Stimulated activated naive B cell treated with anti-CD40 and anti-IgM and Interleukin-4, amounts not matched to agents 10 μg/mL and 1 μg/mL and 100 μg/mL, for 72 hours (primary cell): Measurements from ENCODE around the gene CAPNS1.
A peak's percentile ranks its signal among the peaks of the same experiment; 100 is the strongest.

Source experiments
- ATAC-seq, 2 donors: fragments of 150-1000 bp; cut with Tn5 transposase; replicated peaks; 2 replicates each; pipeline ENCODE4 v1.10.0; 2021; ENCODE audit warnings: moderate library complexity in 1 of 2
- DNase-seq: peaks from one replicate; pipeline ENCODE4 v3.0.0; 2021
- H3K27ac Mint-ChIP-seq: one replicate; pipeline ENCODE4 v1.8.0; 2022; ENCODE audit warnings: mild to moderate bottlenecking, mixed read lengths
- H3K27me3 Mint-ChIP-seq, 2 donors: one replicate each; pipeline ENCODE4 v1.8.0; 2022; ENCODE audit warnings: mixed read lengths in 2 of 2
- H3K36me3 Mint-ChIP-seq, 2 donors: one replicate each; pipeline ENCODE4 v1.8.0; 2022; ENCODE audit warnings: mixed read lengths in 2 of 2, mild to moderate bottlenecking in 1 of 2
- H3K4me1 Mint-ChIP-seq, 2 donors: one replicate each; pipeline ENCODE4 v1.8.0; 2022; ENCODE audit warnings: mixed read lengths in 2 of 2, mild to moderate bottlenecking in 1 of 2
- H3K4me3 Mint-ChIP-seq, 2 donors: one replicate each; pipeline ENCODE4 v1.8.0; 2022; ENCODE audit warnings: mild to moderate bottlenecking in 2 of 2, mixed read lengths in 2 of 2, moderate library complexity in 1 of 2
- H3K9me3 Mint-ChIP-seq, 2 donors: one replicate each; pipeline ENCODE4 v1.8.0; 2022; ENCODE audit warnings: mixed read lengths in 2 of 2, mild to moderate bottlenecking in 1 of 2

CAPNS1 gene

DNA sequence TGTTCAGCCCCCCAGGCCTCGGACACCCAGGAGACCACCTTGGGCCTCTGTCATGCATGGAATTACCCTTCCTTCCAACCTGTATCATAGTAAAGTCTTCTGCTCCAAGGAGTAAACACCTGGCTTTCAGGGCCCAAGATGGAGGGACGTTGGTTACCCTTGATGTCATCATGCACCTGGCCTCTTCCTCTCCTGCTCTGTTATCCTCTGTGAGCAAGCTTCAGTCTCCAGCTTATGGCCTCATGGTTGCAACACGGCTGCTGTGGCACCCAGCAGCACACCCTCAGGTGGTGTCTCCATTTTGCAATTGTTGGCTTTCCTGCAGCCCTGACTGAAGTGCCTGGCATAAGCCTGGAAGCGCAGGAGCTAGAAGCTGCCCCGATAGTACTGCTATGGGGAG lies 32.9 kb upstream of the CAPNS1 start:
- Mint-ChIP-seq H3K9me3 (no peaks in the 10 kb centered on the region), H3K36me3 (peaks cover 12 to 44% of the 10 kb centered on the region in 2 donors), H3K27ac (no peak overlapping the region), H3K27me3 (no peaks in the 10 kb centered on the region), H3K4me3 (no peak overlapping the region), H3K4me1 (peaks cover 0 to 3% of the 10 kb centered on the region in 2 donors)
- ATAC-seq (no peak), DNase-seq (no peak)

DNA sequence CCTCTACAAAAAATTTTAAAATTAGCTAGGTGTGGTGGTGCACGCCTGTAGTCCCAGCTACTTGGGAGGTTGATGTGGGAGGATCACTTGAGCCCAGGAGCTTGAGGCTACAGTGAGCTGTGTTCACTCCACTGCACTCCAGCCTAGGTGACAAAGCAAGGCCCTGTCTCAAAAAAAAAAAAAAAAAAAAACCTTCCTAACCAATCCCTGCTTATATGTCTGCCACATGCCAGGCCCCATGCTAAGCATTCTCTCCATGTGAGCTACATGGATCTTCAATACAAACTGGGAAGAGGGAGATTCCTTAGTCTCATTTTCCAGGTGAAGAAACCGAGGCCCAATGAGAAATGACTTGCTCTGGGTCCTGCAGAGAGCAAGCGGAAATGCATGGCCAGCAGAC lies 31.2 kb upstream of the CAPNS1 start:
- ATAC-seq (no peak), DNase-seq (no peak)
- peaks cover 13 to 44% of the 10 kb centered on the region in 2 donors for H3K36me3 Mint-ChIP-seq
- H3K9me3 Mint-ChIP-seq = no peaks in the 10 kb centered on the region
- no peak overlapping the region for H3K4me3 Mint-ChIP-seq
- H3K27me3 Mint-ChIP-seq = no peaks in the 10 kb centered on the region
- peaks cover 10 to 11% of the 10 kb centered on the region in 2 donors for H3K4me1 Mint-ChIP-seq
- H3K27ac Mint-ChIP-seq = no peak overlapping the region

DNA sequence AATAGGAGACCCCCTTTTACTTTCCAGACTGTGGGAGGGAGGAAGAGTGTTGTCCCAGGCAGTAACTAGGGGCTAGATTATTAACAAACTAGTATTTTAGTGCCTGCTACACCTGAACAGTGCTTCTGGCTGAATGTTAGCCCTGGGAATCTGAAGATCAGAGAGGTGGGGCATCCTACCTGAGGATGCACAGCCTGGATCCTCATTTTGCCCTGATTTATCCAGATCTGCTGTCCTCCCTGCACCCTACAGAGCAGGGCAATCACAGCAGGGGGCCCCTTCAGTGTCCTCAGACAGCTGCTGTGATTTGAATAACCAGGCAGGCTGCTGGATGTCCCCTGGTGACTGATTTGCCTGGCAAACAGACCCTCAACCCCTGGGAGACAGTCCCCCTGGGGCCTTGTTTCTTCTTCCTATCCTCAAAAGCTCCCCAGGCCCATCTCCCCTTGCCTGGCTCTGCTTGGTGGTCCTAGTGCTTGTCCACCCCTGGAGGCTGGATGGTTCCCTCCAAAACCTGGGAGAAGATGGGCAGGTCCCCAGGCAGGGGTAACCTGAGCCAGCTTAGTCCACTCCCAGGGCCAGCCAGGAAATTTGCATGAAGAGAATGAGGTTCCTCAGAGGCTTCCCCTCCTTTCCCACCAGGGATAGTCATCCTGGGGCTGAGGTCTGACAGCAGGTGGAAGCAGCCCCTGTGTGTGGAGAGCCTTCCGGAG lies 29.2 kb upstream of the CAPNS1 start, which contains the start of gene OVOL3:
TSS of gene OVOL3 (plus strand) at position 657 of the 713 bp plus-strand sequence. CDS start 60 bp downstream, outside the sequence.
- Mint-ChIP-seq H3K36me3 (peaks cover 13 to 51% of the 10 kb centered on the region in 2 donors), H3K4me1 (peaks cover 18 to 23% of the 10 kb centered on the region in 2 donors), H3K9me3 (no peaks in the 10 kb centered on the region), H3K27ac (no peak within 1 kb of the TSS), H3K27me3 (no peaks in the 10 kb centered on the region), H3K4me3 (no peak within 1 kb of the TSS)
- DNase-seq (no peak), ATAC-seq (no peak)

DNA sequence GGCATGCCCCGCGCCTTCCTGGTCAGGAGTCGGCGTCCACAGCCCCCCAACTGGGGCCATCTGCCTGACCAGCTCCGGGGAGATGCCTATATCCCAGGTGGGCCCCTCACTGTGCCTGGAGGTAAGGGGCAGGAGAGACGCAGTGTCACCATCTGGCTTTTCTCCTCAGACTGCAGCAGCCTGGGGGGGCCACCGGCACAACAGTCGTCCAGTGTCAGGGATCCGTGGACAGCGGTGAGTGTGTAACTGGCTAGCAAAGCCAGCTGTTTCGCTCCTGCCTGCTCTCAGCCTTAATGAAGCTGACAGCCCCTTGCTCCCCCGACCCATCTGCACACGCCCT lies 28.7 kb upstream of the CAPNS1 start:
- H3K9me3 Mint-ChIP-seq = no peaks in the 10 kb centered on the region
- ATAC-seq = no peak

DNA sequence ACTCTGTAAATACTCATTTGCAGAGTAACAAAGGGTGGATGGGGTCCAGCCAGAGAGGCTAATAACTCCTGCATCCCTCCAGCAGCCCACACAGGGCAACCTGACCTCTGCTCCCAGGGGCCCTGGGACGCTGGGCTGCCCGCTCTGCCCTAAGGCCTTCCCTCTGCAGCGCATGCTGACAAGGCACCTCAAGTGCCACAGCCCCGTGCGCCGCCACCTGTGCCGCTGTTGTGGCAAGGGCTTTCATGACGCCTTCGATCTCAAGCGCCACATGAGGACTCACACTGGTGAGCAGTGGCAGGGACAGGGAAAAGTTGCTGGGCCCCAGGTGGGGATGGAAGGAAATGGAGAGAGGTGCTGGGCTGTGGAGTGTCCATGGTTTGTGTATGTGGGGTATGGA lies 27.2 kb upstream of the CAPNS1 start:
- no peak for ATAC-seq
- Mint-ChIP-seq H3K4me3 (peak overlapping the region; percentile 94 to 98), H3K36me3 (peaks cover 17 to 50% of the 10 kb centered on the region in 2 donors)

More for the DNA sequence above, 28.7 kb upstream of the CAPNS1 start:
- no peak overlapping the region for H3K27ac Mint-ChIP-seq
- H3K27me3 Mint-ChIP-seq = no peaks in the 10 kb centered on the region
- peaks cover 24 to 29% of the 10 kb centered on the region in 2 donors for H3K4me1 Mint-ChIP-seq
- H3K4me3 Mint-ChIP-seq = no peak overlapping the region
- DNase-seq = no peak
- H3K36me3 Mint-ChIP-seq = peaks cover 15 to 50% of the 10 kb centered on the region in 2 donors

DNA sequence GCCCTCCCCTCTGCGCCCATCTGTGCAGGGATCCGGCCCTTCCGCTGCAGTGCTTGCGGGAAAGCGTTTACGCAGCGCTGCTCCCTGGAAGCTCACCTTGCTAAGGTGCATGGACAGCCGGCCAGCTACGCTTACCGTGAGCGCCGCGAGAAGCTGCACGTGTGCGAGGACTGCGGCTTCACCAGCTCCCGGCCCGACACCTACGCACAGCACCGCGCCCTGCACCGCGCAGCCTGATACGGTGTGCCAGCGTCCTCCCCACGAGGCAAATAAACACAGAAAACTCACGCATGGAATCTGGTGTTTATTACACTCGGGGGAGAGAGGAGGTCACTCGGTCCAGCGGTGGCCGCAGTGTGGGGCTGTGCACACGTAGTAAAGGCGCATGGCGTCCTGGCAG lies 26.4 kb upstream of the CAPNS1 start:
- no peaks in the 10 kb centered on the region for H3K9me3 Mint-ChIP-seq
- DNase-seq (no peak), ATAC-seq (no peak)
- H3K27me3 Mint-ChIP-seq = no peaks in the 10 kb centered on the region
- H3K27ac Mint-ChIP-seq = peak overlapping the region; percentile 76
- peak overlapping the region; percentile 94 to 98 for H3K4me3 Mint-ChIP-seq
- peaks cover 33 to 41% of the 10 kb centered on the region in 2 donors for H3K4me1 Mint-ChIP-seq
- H3K36me3 Mint-ChIP-seq = peaks cover 20 to 50% of the 10 kb centered on the region in 2 donors

More for the DNA sequence above, 27.2 kb upstream of the CAPNS1 start:
- Mint-ChIP-seq H3K27me3 (no peaks in the 10 kb centered on the region), H3K27ac (peak overlapping the region; percentile 11), H3K4me1 (peaks cover 31 to 41% of the 10 kb centered on the region in 2 donors), H3K9me3 (no peaks in the 10 kb centered on the region)
- DNase-seq = no peak

DNA sequence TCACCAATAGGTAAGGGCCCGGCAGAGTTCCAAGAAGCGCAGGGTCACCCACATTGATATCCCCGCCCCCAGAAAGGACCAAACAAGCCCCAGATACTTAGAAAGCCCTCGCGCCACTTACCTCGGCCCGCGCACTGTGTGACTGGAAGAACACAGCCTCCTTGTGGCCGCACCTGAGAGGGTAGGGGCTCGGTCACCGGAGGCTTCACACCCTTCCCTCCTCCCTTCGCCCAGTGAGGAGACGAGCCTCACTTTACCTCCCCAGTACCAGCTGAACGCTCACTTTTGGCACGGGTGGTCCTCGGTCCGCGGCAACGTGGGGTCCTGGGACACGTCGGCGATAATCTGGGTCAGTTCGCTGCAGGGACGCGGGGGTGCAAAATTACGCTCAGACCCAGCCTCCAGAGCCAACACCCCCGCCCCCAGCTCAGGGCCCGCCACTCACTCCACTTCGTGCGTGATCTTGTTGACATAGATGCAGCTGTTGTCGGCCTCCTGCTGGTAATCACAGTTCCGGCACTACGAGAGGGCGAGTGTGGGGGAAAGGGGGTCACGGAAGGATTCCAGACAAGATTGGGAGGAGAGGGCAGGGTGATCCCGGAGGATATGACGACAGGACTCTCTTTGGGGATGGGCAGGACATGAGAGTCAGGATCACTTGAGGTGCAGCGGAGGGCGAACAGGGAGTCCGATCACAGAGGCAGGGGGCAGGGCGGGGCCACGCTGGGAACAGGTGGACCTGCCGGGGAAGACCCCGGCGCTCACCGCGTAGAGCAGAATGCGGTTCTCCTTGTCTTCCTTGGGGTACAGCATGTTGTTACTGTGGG lies 25.8 kb upstream of the CAPNS1 start:
- peak overlapping the region; percentile 99 for H3K27ac Mint-ChIP-seq
- H3K9me3 Mint-ChIP-seq = no peaks in the 10 kb centered on the region
- no peaks in the 10 kb centered on the region for H3K27me3 Mint-ChIP-seq
- DNase-seq (no peak), ATAC-seq (peak; percentile 1 to 2)
- H3K4me1 Mint-ChIP-seq = peaks cover 35 to 44% of the 10 kb centered on the region in 2 donors
- peaks cover 20 to 50% of the 10 kb centered on the region in 2 donors for H3K36me3 Mint-ChIP-seq
- peak overlapping the region; percentile 94 to 98 for H3K4me3 Mint-ChIP-seq

DNA sequence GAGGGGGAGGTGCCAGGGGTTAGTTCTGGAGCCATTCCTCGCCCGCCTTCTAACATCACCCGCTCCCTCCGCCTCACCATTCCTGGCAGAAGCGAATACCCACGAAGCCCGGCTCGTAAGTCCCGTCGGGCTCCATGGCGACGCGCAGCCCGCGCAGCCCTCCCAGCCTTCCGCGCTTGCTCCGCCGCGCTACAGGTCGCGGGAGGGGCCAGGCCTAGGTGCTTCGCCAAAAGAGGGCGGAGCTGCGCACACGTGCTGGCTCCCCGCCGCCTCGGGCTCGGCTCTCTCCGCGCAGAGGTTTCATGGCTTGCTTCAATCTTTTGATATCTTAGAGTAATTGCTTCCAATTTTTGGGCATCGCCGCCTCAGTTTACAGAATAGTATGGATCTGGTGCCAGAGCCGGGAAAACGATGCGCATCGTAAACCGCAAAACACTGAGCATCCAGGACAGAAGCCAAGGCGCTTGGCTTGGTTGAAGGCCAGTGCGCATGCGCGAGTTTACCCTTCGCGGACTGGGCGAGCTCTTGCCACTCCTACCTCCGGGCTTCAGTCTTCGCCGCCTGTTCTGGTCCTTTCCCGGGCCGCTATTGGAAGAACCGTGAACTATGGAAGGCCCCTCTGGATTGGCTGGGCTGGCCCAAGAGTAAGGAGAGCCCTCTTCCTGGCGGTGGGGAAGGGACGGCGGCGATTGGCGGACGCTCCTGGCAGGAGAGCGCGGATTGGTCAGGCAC lies 25.0 kb upstream of the CAPNS1 start, which contains the start of gene POLR2I:
TSS of gene POLR2I (minus strand) at position 155 of the 732 bp plus-strand sequence. CDS start at position 136, 19 bp downstream.
- Mint-ChIP-seq H3K27ac (peak within 1 kb of the TSS; percentile 99), H3K4me3 (peak within 1 kb of the TSS; percentile 94 to 98), H3K36me3 (peaks cover 23 to 54% of the 10 kb centered on the region in 2 donors), H3K27me3 (no peaks in the 10 kb centered on the region), H3K4me1 (peaks cover 35 to 51% of the 10 kb centered on the region in 2 donors), H3K9me3 (no peaks in the 10 kb centered on the region)
- ATAC-seq = peak; percentile 86 to 88
- DNase-seq = peak; percentile 100

DNA sequence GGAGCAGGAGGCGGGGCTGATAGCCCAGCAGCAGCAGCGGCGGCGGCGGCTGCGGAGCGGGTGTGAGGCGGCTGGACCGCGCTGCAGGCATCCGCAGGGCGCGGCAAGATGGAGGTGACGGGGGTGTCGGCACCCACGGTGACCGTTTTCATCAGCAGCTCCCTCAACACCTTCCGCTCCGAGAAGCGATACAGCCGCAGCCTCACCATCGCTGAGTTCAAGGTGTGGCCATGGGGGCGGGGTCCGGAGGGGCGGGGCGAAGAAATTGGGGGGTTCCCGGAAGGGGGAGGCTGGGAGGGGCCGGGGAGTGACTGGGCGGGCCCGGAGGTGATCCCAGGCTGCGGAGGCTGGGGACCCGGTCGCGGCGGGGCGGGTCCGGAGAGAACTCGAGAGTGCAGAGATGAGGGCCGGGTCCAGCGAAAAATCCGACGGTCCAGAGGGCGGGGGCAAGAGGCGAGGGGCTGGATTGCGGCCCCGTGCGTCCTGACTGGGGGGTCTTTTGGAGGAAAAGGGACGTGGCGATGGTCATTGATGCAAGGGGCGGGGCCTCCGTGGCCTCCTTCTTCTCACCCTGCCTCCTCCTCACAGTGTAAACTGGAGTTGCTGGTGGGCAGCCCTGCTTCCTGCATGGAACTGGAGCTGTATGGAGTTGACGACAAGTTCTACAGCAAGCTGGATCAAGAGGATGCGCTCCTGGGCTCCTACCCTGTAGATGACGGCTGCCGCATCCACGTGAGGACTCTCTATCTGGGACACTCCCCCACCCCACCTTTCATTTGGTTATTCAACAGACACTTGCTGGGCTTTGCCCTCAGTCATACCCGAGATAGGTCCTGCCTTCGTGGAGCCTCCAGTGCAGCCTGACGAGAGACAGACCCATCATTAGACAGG lies 24.2 kb upstream of the CAPNS1 start, which contains the start of gene TBCB:
TSS of gene TBCB (plus strand) at position 16 of the 891 bp plus-strand sequence. CDS start at position 109, 93 bp downstream.
- H3K4me1 Mint-ChIP-seq = peaks cover 35 to 55% of the 10 kb centered on the region in 2 donors

DNA sequence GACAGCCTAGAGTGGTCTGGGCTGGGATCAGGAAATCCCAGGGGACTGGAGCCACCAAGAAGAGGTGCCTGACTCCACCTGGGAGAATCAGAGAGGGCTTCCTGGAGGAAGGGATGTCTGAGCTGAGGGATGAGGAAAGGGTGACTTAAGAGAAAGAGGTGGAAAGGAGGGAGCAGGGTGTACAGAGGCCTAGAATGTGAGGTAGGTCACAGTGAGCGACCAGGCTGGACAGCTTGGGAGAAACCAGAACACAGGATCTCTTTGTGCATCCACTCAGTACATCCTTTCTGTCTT lies 23.6 kb upstream of the CAPNS1 start:
- no peak for ATAC-seq
- DNase-seq = no peak
- Mint-ChIP-seq H3K27me3 (no peaks in the 10 kb centered on the region), H3K27ac (peak overlapping the region; percentile 99), H3K36me3 (peaks cover 34 to 62% of the 10 kb centered on the region in 2 donors), H3K4me3 (peak overlapping the region; percentile 94 to 98), H3K9me3 (no peaks in the 10 kb centered on the region), H3K4me1 (peaks cover 35 to 55% of the 10 kb centered on the region in 2 donors)

More for the DNA sequence above, 24.2 kb upstream of the CAPNS1 start, which contains the start of gene TBCB:
- ATAC-seq (peak; percentile 58 to 62), DNase-seq (no peak)
- Mint-ChIP-seq H3K36me3 (peaks cover 30 to 61% of the 10 kb centered on the region in 2 donors), H3K27ac (peak within 1 kb of the TSS; percentile 99), H3K27me3 (no peaks in the 10 kb centered on the region), H3K9me3 (no peaks in the 10 kb centered on the region), H3K4me3 (peak within 1 kb of the TSS; percentile 94 to 98)

DNA sequence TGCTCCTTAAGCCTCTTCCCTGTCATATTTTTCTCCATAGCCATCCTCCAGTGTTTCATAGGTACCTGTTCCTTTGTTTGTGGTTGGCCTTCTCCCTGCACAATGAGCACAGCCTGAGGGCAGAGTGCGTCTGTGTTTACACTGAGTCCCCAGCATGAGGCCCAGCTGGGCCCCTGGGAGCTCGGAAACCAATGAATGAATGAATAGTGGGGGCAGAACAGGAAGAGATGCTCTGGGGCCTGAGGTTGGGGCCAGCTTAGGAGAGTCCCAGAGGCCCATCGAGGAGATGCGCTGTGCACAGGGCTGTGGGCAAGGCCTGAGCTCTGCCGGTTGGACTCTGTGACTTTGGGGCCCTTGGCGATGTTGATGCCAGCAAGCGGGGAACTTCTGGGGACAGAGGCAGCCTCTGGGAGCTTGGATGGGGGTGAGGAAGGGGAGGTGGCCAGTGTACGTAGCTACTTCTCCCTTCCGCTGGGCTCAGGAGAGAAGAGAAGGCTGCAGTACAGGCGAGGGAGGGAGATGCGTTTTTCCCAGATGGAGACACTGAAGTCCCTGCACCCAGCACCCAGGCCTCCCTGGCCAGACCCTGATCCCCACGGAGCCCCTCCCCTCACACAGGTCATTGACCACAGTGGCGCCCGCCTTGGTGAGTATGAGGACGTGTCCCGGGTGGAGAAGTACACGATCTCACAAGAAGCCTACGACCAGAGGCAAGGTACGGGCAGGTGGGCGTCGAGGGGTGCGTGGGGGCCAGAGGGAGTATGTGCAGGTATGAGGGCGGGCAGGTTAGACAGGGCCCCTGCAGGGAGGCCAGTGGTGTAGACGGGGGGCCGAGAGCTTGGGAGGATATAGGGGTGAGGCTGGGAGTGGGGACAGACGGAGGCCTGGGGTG lies 19.5 kb upstream of the CAPNS1 start:
- DNase-seq = no peak
- Mint-ChIP-seq H3K27ac (peak overlapping the region; percentile 25), H3K27me3 (no peaks in the 10 kb centered on the region), H3K4me1 (peaks cover 23 to 33% of the 10 kb centered on the region in 2 donors), H3K36me3 (peaks cover 45 to 64% of the 10 kb centered on the region in 2 donors), H3K4me3 (no peak overlapping the region), H3K9me3 (no peaks in the 10 kb centered on the region)
- ATAC-seq = no peak

DNA sequence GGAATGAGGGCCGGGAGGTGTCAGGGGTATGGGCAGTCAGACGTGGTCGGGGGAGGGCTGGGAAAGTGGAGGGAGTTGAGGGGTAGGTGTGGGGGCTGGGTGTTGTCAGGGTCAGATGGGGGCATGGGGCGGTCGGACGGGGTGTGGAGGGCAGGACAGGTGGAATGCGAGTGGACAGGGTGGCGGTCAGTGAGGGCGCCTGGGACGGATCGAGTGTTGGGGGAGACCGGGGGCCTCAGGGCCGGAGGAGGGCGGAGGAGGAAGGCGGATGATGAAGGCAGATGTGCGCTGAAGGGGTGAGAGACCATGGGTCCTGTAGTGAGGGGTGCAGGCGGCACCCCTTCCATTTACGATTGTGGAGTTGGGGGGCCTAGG lies 18.9 kb upstream of the CAPNS1 start:
- DNase-seq (no peak), ATAC-seq (no peak)
- Mint-ChIP-seq H3K27me3 (no peaks in the 10 kb centered on the region), H3K4me3 (no peak overlapping the region), H3K4me1 (peaks cover 21 to 35% of the 10 kb centered on the region in 2 donors), H3K9me3 (no peaks in the 10 kb centered on the region), H3K27ac (no peak overlapping the region), H3K36me3 (peaks cover 51 to 70% of the 10 kb centered on the region in 2 donors)
